Keratinocyte (primary cell): ENCODE measurements around the gene HELLS. TPM values are rescaled to one million over a fixed set of nuclear protein-coding genes. Genes with fewer than 3 reads are reported as not detected.

Experiments
- DNase-seq: peaks from one replicate; pipeline ENCODE4 v3.0.0-alpha.2; 2011; ENCODE audit warnings: low read depth, missing footprints, low spot score
- FAIRE-seq: peaks from 2 replicates; lab custom pipeline; 2011; peaks lifted over from hg19 to GRCh38; lab: Jason Lieb, UNC
- H2AFZ ChIP-seq: 2 replicates; pipeline ENCODE4 v1.6.0; 2012; ENCODE audit warnings: low read length, control low read depth, inconsistent platforms; ENCODE audit not compliant: control insufficient read depth
- H3K27ac ChIP-seq: 2 replicates; pipeline ENCODE4 v1.5.1; 2011; ENCODE audit warnings: low read length; ENCODE audit not compliant: control insufficient read depth, insufficient read depth
- H3K27me3 ChIP-seq: 3 replicates; pipeline ENCODE4 v1.6.0; 2011; ENCODE audit warnings: low read length; ENCODE audit not compliant: control insufficient read depth, insufficient read depth; ENCODE audit errors: extremely low read depth
- H3K36me3 ChIP-seq, 2 experiments: 2 replicates in 1 of 2; 3 replicates in 1 of 2; pipeline ENCODE4 v1.5.1; 2011; ENCODE audit warnings: low read length in 2 of 2, mild to moderate bottlenecking in 1 of 2; ENCODE audit not compliant: control insufficient read depth in 2 of 2, insufficient read depth in 2 of 2; ENCODE audit errors: extremely low read depth in 1 of 2
- H3K4me1 ChIP-seq: 3 replicates; pipeline ENCODE4 v1.5.1; 2011; ENCODE audit warnings: low read length; ENCODE audit not compliant: control insufficient read depth, insufficient read depth; ENCODE audit errors: extremely low read depth
- H3K4me2 ChIP-seq: 3 replicates; pipeline ENCODE4 v1.6.0; 2011; ENCODE audit warnings: low read depth, low read length; ENCODE audit not compliant: control insufficient read depth, insufficient read depth; ENCODE audit errors: extremely low read depth
- H3K4me3 ChIP-seq, 3 experiments: fragments of 200-600 bp in 1 of 3; sonication (generic) in 1 of 3; 2 replicates in 2 of 3; 3 replicates in 1 of 3; pipeline ENCODE4 v1.5.1; 2011 to 2016; ENCODE audit warnings: low read length in 3 of 3, mild to moderate bottlenecking in 3 of 3, control low read depth in 2 of 3, inconsistent platforms in 1 of 3, low read depth in 1 of 3, mixed read lengths in 1 of 3, mixed run types in 1 of 3, moderate library complexity in 1 of 3; ENCODE audit not compliant: control insufficient read depth in 2 of 3, insufficient read depth in 2 of 3; ENCODE audit errors: extremely low read depth in 1 of 3
- H3K79me2 ChIP-seq: 2 replicates; pipeline ENCODE4 v1.6.0; 2012; ENCODE audit warnings: low read length; ENCODE audit not compliant: control insufficient read depth, insufficient read depth
- H3K9ac ChIP-seq: 3 replicates; pipeline ENCODE4 v1.6.0; 2011; ENCODE audit warnings: low read length; ENCODE audit not compliant: control insufficient read depth, insufficient read depth; ENCODE audit errors: extremely low read depth
- H3K9me1 ChIP-seq: 3 replicates; pipeline ENCODE4 v1.6.0; 2011; ENCODE audit warnings: low read length; ENCODE audit not compliant: control insufficient read depth, insufficient read depth; ENCODE audit errors: extremely low read depth
- H3K9me3 ChIP-seq: 2 replicates; pipeline ENCODE4 v1.5.1; 2012; ENCODE audit warnings: low read depth, low read length; ENCODE audit not compliant: control insufficient read depth
- H4K20me1 ChIP-seq: 3 replicates; pipeline ENCODE4 v1.6.0; 2011; ENCODE audit warnings: low read length; ENCODE audit not compliant: control insufficient read depth, insufficient read depth; ENCODE audit errors: extremely low read depth
- EZH2 ChIP-seq: IDR thresholded peaks from one replicate; pipeline ENCODE4 v1.6.1; 2012; ENCODE audit warnings: inconsistent platforms, mild to moderate bottlenecking, low read length, moderate library complexity
- dilution Hi-C: fragments of 300-500 bp; cut with MboI; formaldehyde crosslinking; loops from one replicate; pipeline ENCODE4 v1.7.0; 2020; ENCODE audit warnings: low sequenced_read_pairs; ENCODE audit not compliant: extremely low pct_ligation_motif_present
- polyA plus RNA-seq, 5 experiments: library from polyadenylated mRNA; depleted of rRNA in 3 of 5; stranded (reverse) in 3 of 5; stranded (forward) in 1 of 5; unstranded in 1 of 5; fragments of >200 nt; gene quantifications; 1 replicate in 1 of 5; 2 replicates in 3 of 5; 3 replicates in 1 of 5; pipeline versions ENCODE4 v1.2.1 to v1.2.3, GENCODE V29; 2011 to 2012; ENCODE audit warnings: missing spikeins in 2 of 5, low read depth in 1 of 5, low replicate concordance in 1 of 5
- TF ChIP-seq, protein P1 (sequence below), 3 experiments: IDR thresholded peaks in 1 of 3; conservative IDR thresholded peaks in 1 of 3; optimal IDR thresholded peaks in 1 of 3; 2 replicates in 2 of 3; 3 replicates in 1 of 3; pipeline versions ENCODE3 to v1.5.1; 2011; ENCODE audit warnings: low read length in 3 of 3, mild to moderate bottlenecking in 3 of 3, moderate library complexity in 2 of 3, control low read depth in 1 of 3, inconsistent platforms in 1 of 3; ENCODE audit not compliant: insufficient read depth in 2 of 3; ENCODE audit errors: extremely low read depth in 1 of 3

Gene HELLS
- polyA plus RNA-seq, 1 donor (not counting 4 experiments of a cell fraction or from before 2014, with no cell fraction given) = 16.4 TPM

GRCh38 chr10:94617389-94617944 lies 71.9 kb downstream of the HELLS start:
- H3K9me1 ChIP-seq = no peaks in the 10 kb centered on the region

GRCh38 chr10:94622666-94623205 lies 77.1 kb downstream of the HELLS start:
- no peak for DNase-seq
- Histone ChIP-seq H3K79me2 (no peaks in the 10 kb centered on the region), H3K36me3 (no peaks in the 10 kb centered on the region), H4K20me1 (no peaks in the 10 kb centered on the region), H3K9me1 (no peaks in the 10 kb centered on the region), H3K27me3 (no peaks in the 10 kb centered on the region), H3K9ac (no peak overlapping the region), H3K4me2 (no peak overlapping the region), H3K4me3 (no peak overlapping the region), H3K27ac (no peak overlapping the region), H2AFZ (no peak overlapping the region), H3K4me1 (peaks cover 6% of the 10 kb centered on the region), H3K9me3 (no peaks in the 10 kb centered on the region)
- dilution Hi-C loops = no loop called here
- no peak for FAIRE-seq
- TF ChIP-seq, protein P1, sequence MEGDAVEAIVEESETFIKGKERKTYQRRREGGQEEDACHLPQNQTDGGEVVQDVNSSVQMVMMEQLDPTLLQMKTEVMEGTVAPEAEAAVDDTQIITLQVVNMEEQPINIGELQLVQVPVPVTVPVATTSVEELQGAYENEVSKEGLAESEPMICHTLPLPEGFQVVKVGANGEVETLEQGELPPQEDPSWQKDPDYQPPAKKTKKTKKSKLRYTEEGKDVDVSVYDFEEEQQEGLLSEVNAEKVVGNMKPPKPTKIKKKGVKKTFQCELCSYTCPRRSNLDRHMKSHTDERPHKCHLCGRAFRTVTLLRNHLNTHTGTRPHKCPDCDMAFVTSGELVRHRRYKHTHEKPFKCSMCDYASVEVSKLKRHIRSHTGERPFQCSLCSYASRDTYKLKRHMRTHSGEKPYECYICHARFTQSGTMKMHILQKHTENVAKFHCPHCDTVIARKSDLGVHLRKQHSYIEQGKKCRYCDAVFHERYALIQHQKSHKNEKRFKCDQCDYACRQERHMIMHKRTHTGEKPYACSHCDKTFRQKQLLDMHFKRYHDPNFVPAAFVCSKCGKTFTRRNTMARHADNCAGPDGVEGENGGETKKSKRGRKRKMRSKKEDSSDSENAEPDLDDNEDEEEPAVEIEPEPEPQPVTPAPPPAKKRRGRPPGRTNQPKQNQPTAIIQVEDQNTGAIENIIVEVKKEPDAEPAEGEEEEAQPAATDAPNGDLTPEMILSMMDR (optimal IDR thresholded peaks at IDR 0.05 in 1 of 3, IDR thresholded peaks at IDR 0.05 in 1 of 3, conservative IDR thresholded peaks at IDR 0.05 in 1 of 3; ENCODE audit: extremely low read depth in 1 of 3, insufficient read depth in 2 of 3, low read length in 3 of 3) = no peak
- TF ChIP-seq EZH2 = no peak

More at GRCh38 chr10:94617389-94617944, 71.9 kb downstream of the HELLS start:
- no peak for DNase-seq
- TF ChIP-seq EZH2 = no peak
- TF ChIP-seq, protein P1 (optimal IDR thresholded peaks at IDR 0.05 in 1 of 3, IDR thresholded peaks at IDR 0.05 in 1 of 3, conservative IDR thresholded peaks at IDR 0.05 in 1 of 3; ENCODE audit: extremely low read depth in 1 of 3, insufficient read depth in 2 of 3, low read length in 3 of 3) = no peak
- H3K9me3 ChIP-seq = no peaks in the 10 kb centered on the region
- H4K20me1 ChIP-seq = no peaks in the 10 kb centered on the region
- H3K27me3 ChIP-seq = no peaks in the 10 kb centered on the region
- H3K4me1 ChIP-seq = no peaks in the 10 kb centered on the region
- dilution Hi-C loops = no loop called here
- H2AFZ ChIP-seq = no peak overlapping the region
- no peak overlapping the region for H3K9ac ChIP-seq
- no peaks in the 10 kb centered on the region for H3K36me3 ChIP-seq
- no peak for FAIRE-seq
- no peaks in the 10 kb centered on the region for H3K79me2 ChIP-seq
- no peak overlapping the region for H3K4me3 ChIP-seq
- no peak overlapping the region for H3K4me2 ChIP-seq
- no peak overlapping the region for H3K27ac ChIP-seq
